Stimulated activated CD4-positive, alpha-beta T cell treated with anti-CD3 and anti-CD28 coated beads, Interleukin-2, amount 100 ng/mL, for 24 hours (primary cell): ENCODE results near the gene PHACTR3.
"Not testable (repeated sequence)": the region's sequence is repeated elsewhere in the genome, so short reads cannot be mapped to it uniquely, and the experiment has no call there.

ENCODE experiments used
- DNase-seq, 2 donors: peaks; one replicate each; pipeline ENCODE4 v3.0.0-alpha.2; 2020

Gene PHACTR3

DNA sequence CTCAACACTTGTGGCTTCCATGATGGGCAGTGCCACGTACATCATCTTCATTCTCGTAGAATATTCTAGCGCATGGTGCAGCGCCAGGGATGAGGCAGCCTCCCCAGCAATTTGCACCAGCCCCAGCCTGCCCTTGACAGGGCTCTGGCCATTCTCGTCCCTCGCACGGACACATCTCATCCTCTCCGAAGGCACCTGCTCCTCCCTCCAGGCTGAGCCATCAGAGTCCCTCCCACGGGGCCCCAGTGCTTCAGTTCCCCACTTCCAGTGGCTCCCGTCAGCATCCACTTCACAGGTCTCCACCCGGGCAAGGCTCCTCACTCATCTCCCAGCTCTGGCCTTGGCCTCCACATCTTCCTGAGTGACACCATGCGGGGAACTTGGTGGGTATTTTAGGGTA lies 13.3 kb upstream of the PHACTR3 start:
- DNase-seq: no peak

DNA sequence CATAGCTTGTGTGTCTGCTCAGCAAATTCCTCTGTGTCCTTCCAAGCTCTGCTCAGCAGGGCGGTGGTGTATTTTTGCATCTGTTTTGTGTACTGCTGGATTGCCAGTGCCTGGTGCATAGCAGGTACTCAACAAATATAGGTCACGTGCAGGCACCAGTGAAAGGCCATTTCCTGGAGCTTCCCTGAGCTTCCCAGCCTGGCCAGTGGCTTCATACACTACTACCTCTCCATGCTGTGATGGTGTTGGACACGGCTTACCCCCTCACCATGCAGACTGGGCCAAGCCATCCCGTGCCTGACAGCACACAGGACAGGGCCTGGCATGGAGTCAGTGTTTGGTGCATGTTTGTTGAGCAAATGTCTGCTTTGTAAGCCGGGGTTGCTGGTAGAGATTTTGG lies 7.7 kb upstream of the PHACTR3 start:
- DNase-seq: no peak

DNA sequence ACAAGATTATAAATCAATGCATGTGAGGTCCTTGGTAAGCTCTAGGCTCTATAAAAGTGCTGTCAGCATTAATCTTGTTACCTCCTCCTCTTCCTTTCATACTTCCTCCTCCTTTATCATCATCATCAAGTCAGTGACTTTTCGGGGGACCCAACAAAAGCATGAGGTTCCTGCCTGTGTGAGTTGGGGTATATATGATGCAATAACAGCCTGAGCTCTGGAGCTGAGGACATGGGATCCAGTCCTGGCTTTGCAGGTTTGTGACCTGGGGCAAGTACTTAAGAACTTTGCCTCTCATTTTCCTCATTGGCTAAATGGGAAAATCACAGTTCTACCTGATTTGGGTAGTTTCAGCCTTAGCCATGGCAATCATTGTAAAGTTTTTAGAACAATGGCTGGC lies 7.1 kb upstream of the PHACTR3 start:
- DNase-seq: no peak

DNA sequence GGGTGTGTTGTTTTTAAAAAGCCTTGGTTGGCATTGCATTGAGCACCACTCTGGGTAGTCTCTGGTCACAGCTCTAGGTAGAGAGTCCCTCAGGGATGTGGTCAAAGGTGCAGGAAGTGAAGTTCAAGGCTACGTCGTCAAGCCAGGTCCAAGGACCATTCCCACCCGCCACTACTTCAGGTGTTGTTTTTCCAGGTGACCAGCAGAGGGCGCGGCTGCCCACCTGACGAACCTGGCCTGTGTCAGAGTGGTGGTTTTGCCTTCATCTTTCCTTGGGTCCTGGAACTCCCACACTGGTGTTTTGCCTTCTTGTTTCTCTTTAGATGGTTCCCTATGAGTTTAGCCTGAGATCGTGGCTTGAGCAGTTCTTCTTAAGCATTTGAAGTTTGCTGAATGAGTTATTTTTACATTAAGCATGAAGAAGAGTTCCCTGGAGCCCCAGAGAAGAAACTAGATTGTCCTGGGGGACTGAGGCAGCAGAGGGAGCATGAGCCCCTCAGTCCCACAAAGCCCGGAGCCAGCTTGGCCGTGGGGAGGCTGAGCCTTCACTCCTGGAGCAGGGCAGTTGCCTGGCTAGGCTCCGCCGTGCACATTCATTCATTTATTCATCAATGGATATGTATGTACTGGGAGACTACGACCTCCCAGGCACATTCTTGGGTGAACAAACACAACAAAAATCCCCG lies 5.6 kb upstream of the PHACTR3 start:
- peak; percentile 24 to 55 for DNase-seq

DNA sequence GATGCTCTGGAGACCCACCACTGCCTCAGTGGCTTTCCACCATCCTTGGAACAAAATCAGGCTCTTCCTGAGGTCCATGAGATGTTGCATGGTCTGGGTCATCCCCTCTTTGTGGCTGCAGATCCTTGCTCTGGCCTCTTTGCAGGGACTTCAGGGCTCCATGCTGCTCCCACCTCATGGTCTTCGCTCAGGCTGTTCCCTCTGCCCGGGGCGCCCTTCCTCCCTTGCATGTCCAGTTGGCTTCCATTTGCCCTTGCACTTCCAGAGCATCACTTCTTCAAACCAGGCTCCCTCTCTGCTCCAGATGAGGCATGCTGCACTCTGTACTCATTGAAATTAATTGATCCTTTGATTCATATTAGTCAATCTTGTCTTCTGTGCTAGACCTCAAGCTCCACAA lies 4.4 kb upstream of the PHACTR3 start:
- DNase-seq: no peak

DNA sequence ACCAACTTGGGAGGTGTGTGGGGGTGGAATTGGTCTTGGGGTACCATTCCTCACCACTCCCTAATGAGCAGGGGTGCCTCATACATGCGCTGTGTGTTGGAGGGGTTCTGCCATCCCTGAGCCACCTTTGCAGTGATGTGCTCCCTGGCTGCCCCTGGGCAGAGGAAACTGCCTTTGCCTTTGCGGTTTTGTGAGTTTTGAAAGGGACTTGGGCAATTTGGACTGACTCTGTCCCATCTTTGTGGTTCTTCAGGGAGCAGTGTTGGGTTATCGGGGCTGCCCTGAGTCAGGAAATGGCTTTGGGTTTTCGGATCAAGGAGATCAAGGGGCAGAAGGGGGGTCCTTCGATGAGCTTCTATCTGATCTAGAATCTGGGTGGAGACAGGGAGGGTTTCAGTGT lies 3.9 kb upstream of the PHACTR3 start:
- DNase-seq: no peak

DNA sequence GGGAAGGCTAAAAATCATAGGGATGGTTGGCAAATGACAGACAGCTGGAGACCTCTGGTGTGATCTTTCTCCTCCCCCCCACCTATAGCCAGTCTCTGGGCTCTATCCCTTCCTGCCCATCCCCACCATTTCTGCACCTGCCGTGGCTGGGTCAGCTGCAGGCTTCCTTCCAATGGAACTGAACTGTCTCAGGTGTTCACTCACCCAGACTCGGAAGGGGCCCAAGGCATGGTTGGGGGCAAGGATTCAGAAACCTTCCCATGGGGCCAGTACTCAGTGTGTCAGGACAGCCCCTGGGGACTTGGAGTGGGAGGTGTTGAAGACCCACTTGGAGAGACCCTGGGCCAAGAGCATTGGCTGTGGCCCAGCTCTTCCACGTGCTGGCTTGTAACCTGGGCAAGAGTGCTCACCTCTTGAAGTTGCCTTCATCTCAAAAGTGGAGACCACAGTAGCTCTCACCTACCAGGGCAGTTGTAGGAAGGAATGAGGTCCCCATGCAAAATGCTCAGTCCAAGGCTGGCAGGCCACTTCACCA lies 1.7 kb upstream of the PHACTR3 start:
- DNase-seq: no peak

DNA sequence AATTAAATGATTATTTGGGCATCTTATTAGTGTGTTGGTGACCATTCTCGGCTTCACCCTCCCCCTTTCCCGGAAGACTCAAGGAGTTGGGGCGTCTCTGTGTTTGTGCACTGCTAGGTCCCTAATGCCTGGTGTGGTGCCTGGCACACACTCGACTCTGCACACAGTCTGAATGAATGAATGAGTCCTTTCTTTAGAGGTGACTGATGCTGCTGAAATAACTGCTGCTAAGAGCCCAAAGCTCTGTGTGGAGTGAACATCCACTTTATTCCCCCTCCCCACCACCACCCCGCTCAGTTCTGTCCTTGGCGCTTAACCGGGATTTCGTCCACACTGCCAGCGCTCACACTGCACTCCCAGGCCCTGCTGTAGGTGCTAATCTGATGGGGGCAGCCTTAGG lies 1.2 kb upstream of the PHACTR3 start:
- DNase-seq: no peak

DNA sequence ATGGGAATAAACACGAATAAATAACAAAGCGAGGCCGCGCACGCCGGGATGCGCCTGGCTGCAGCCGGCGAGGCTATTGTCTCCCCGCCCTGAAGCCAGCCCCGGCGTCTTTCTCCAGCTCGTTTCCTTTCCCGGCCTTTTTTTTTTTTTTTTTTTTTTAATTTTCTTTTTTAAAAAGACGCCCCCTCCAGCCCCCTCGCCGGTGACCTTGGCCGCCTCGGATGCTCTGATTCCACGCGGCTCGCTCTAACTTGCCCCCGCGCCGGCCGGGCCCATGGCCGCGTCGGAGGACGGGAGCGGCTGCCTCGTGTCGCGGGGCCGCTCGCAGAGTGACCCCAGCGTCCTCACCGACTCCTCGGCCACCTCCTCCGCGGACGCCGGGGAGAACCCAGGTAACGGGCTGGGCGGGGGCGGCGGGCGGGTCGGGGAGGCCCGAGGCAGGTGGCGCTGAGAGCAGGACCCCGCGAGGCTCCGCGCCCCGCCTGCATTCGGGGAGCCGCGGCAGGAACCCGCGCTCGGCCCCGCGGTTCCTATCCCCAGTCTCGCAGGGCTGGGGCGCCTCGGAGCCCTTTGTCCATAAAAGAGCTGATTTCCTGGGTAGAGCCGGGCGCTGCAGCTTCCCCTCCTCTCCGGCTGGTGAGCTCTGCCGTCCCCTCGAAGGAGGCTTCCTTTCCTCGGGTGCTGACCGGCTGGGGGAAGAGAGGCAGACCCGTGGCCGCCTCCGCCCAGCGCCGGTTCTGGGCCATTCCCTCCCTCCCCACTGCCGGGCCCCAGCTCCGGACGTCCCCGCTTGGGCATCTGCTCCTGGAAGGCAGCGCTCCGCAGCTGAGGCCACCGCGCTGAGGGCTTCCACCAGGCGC lies 631 bp downstream of the PHACTR3 start:
- no peak for DNase-seq

DNA sequence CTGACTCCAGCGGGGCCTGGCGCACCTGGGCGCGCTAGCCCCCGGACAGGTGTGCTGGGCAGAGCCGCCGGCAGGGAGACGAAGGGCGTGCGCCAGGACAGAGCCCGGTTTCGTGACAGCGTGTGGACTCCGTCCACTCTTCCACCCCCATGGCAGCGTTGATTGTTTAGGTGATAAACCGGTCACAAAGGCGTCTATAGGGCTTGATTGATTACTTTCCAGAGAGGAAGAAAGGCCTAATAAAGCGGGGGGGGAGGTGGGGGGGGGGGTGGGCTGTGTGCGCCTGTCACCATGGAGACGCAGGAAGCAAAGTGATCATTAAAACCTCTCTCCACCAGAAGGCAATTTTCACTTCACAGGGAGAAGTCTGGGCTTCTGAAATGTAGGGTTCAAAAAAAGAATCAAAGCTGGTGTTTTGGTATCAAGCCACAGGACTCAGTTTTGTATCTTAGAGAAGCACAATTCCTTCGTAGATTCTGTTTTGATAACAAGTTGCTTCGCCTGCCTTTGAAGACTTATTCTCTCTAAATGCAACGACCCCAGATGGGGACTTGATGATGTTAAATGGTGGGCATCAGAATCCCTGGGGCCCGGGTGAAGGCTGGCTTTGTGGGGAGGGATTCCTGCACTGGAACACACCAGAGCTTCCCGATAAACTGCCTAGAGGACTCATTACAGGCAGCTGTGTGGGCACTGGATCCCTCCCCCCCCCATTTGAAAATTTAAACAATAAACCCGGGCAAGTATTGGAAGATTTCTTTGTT lies 1.4 kb downstream of the PHACTR3 start:
- no peak for DNase-seq

DNA sequence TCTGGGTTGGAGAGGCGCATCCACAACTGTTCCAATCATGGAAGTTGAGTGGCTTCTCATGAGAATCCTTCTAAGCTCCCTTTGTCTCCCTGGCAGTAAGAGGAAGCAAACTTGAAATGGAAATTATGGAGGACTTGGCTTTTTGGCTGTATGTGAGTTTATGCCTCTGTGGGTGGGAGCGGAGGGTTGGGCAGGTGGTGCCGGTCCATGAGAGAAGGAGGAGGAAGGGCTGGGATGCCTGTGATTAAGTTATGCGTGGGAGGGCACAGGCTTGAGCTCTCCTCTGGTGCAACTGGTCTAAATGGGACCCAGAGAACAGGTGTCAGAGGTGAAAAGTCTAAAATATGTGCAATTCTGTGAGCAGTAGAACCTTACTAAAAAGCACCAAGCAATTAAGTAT lies 2.2 kb downstream of the PHACTR3 start:
- no peak for DNase-seq

DNA sequence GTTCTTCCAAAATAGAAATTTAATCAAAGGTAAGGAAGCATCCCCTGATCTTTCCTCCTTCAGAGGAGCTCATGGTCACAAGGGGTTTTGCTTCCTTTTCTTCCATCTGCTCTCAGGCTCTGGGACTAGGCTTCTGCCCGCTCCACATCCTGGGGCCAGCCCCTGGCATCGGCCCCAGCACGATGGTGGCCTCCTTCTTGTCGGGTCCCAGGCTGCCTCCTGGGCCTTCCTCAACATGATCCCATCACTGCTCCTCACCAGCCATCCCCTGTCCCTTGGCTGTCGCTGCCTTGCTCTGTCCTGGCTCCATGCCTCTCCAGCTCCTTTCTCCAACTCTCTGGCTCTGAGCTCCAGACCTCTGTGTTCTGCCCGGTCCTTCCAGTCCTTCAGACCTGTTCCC lies 4.1 kb downstream of the PHACTR3 start:
- no peak for DNase-seq

DNA sequence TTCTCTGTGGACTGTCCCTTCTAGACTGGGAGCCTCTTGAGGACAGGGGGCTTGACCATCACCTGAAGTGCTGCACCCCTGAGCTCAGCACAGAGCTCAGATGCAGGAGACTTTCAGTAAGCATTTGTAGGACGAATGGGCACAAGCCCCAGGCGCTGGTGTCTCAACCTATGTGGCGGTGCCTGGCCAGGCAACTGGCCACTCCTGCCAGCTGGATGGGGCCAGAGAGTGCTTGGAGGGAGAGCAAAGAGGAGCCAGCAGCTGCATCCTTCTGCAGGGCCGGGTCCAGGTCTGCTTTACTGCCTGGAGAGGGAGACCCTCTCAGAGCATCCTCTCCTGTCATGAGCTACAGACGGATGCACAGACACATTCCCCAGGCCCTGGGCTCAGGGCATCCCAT lies 4.5 kb downstream of the PHACTR3 start:
- DNase-seq: no peak

DNA sequence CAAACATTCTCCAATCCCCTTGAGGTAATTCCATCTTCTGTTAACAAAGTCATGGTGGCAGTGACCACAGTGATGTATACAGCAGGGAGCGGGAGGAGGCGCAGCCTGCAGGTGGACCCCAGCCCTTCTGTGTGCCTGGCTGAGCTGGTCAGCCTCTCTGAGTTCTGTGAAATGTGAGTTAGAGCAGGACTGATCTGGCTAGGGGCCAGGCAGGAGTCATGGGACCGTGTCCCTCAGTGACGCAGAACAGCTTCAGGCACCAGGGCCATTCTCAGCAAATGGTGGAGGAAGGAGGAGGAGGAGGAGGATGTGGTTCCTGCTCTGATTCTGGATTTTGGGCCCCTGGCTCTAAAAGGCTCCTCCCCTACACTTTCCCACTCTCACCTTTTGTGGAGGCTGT lies 6.9 kb downstream of the PHACTR3 start:
- DNase-seq: no peak

DNA sequence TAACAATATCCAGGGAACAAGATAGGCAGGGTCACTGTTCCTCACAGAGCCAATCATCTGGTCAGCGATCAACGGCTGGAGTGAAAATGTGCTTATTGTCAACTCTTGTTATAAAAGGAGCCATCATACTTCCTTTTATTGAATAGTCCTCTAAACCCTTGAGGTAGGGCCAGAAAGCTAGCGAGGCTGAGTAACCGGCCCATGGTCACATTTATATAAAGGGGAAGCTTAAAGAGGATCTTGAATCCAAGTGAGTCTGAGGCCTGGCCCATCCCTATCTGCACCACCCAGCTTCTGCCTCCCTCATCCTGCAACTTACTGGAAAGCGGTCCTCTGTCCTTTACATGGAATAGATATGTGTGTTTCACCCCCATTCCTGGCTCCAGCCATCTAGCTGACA lies 9.5 kb downstream of the PHACTR3 start:
- no peak for DNase-seq

DNA sequence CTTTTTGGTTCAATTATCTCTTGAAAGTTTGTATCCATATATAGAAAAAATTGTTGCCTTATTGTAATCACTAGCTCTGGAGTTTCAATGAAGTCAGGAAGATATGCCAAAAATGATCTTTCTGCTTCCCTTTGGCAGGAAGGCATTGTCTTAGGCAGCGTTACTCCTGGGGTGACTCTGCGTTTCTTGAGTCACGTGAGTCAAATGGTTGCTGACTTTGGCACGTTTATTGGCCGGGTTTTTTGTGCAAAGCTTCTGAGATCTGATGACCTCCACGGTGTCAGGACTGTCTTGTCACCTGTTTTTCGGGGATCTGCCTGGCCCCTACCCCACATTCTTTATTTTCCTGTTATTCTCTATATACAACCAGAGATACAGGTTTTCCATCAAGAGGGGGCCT lies 10.4 kb downstream of the PHACTR3 start:
- no peak for DNase-seq

DNA sequence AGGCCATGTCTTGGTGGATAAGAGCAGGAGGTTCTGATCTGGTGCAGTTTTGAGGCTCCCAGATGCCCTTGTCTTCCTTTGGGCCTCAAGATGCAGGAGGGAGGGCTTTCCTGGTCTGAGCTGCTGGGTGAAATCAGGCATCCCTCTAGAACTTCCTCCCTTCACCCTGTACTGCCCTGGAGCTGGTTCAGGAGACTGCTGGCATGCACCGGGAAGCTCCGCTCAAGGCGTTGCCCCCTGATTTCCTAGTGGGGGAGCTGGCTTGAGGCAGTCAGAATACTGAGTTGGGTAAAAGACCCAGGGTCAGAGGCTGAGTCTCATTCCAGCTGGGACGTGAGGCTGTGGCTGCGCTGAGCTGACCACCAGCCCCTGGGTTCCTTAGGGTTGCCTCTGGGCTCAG lies 12.0 kb downstream of the PHACTR3 start:
- DNase-seq: no peak

DNA sequence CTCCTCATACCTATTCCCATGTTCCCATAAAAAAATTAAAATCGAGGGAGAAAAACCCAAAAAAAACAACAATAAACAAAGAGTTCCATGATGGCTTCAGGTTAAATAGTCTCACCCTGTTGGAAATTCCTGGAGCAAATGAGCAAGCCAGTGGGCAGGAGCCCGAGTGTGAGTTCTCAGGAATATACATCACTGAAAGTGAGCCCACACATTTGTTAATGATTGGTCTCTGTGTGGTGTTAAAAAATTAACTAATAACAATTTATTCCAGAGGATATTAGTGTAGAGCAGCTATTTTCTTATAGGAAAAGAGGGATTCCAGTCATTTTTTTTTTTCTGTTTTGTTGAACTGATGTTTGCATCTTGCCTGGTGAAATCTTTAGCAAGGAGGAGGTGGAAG lies 12.9 kb downstream of the PHACTR3 start:
- no peak for DNase-seq

DNA sequence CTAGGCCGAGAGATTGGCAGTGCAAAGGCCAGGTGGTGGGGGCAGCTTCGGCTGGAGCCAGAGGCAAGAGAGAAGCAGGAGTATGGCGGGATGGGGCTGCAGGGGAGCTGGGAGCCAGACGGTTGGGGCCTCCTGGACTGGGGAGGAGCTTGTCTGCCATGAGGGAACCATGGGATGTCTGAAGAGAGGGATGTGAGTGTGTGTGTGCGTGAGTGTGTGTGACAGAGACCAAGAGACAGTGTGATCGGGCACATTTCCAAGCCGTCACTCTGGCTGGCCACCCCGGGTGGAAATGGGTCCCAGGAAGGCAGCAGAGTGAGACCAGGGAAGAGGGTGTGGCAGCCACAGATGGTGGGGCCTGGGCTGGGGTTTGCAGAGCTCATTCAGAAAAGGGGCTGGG lies 13.8 kb downstream of the PHACTR3 start:
- DNase-seq: no peak

DNA sequence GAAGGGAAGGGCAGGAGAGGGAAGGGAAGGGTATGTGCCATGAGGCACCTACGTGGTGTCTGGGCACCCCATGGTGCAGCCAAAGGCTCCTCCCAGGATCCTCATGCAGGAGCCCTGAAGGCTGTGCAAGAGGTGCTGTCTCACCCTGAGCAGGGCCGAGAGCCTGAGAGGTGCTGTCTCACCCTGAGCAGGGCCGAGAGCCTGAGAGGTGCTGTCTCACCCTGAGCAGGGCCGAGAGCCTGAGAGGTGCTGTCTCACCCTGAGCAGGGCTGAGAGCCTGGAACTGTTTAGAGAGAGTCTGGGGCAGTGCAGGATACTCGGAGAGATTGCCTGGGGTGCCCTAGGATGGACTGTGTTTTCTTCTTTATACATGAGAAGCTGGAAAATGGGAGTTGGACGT lies 14.2 kb downstream of the PHACTR3 start:
- DNase-seq: not testable (repeated sequence)

DNA sequence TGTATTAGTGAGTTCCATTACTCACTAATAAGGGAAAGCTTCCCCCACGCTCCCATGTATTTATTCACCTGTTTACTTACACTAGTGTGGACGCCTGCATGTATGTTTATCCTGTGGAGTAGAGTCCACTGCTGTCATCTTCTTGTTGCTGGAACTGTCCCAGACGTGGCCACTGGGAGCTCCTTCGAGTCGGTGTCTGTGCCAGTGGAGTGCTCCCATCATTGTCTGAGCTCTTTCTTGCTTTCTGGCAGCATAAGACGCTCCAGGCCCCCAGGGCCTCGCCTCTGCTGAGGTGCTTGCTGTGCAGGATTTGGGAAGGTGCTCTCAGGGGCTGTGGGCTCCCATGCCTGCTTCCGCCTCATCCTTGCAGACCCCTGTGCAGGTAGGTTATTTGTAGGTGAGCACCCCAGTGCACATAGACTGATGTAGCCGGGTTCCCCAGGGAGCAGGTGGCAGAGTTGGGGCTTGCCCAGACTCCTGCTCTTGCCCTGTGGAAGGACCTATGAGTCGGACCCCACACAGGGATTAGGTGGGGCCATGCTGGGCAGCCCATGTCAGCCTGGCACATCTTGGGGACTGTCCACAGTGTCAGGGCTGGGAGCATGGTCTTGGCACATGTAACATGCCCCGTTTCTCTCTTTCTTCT lies 16.6 kb downstream of the PHACTR3 start:
- no peak for DNase-seq

DNA sequence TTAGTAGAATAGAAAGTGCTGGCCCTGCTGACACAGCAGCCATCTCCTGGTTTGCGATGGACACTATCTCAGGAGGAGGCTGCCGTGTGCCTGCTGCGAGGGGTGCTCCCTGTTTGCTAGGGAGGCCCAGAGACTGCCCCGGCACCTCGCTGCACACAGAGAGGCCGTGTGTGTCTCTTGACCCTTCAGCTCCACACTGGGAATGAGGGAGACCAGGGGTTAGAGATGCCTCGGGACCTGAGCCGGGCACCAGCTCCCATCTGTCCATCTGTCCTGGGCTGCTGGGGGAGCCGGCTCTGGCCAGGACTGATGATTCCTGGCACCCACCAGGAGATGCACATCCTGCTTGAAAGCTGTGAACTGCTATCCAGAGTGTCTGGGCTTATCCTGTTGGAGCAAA lies 18.2 kb downstream of the PHACTR3 start:
- no peak for DNase-seq

DNA sequence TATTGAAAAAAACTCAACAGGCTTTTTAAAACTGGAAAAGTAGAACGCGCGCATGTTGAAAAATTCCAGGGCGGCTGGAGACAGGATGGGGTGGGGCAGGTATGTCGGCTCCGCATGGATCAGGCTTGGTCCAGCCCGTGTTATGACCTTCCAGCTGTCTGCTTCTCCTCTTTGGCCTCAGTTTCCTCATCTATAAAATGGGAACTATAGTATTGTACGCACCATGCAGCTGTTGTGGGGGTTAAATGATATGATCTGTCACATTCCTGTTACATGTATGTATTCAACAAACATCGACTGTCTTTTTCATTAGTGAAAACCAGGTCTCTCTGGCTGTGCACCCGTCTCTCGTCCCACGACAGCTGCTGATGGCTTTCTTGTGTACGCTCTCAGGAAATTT lies 18.8 kb downstream of the PHACTR3 start:
- no peak for DNase-seq
